HL-60 (cell line): Measurements from ENCODE around the gene THSD7A.

Source experiments
- CTCF ChIP-seq: IDR thresholded peaks from one replicate; pipeline ENCODE4 v1.5.1; 2011; ENCODE audit warnings: low read length, control low read depth, inconsistent platforms; ENCODE audit not compliant: insufficient read depth
- POLR2AphosphoS5 ChIP-seq: IDR thresholded peaks from 2 replicates; pipeline ENCODE4 v1.6.1; 2012; ENCODE audit warnings: low read depth
- REST ChIP-seq: IDR thresholded peaks from 2 replicates; pipeline ENCODE4 v1.6.1; 2012; ENCODE audit warnings: low read depth; ENCODE audit not compliant: insufficient replicate concordance

- TF ChIP-seq CTCF (no peak), REST (no peak), POLR2AphosphoS5 (no peak)
These were observed 74.8 kb downstream of the THSD7A start for GRCh38 chr7:11757153-11757552.
